Parathyroid adenoma (tissue), 2 donors: ENCODE data around the gene MPIG6B.

Experiments
- H2AFZ ChIP-seq: fragments of 300-600 bp; sonication (generic); one replicate; pipeline ENCODE4 v1.7.0; 2017; ENCODE audit warnings: antibody characterized with exemption, mild to moderate bottlenecking
- H3K27ac ChIP-seq: fragments of 300-600 bp; sonication (generic); one replicate; pipeline ENCODE4 v1.7.0; 2017
- H3K27me3 ChIP-seq: fragments of 300-600 bp; sonication (generic); one replicate; pipeline ENCODE4 v1.7.0; 2017; ENCODE audit warnings: low read length; ENCODE audit not compliant: control insufficient read depth, insufficient read depth
- H3K36me3 ChIP-seq: fragments of 300-600 bp; sonication (generic); one replicate; pipeline ENCODE4 v1.7.0; 2017; ENCODE audit warnings: low read length; ENCODE audit not compliant: control insufficient read depth, insufficient read depth
- H3K4me1 ChIP-seq: fragments of 300-600 bp; sonication (generic); one replicate; pipeline ENCODE4 v1.7.0; 2017; ENCODE audit warnings: control low read depth
- H3K4me2 ChIP-seq: fragments of 300-600 bp; sonication (generic); one replicate; pipeline ENCODE4 v1.7.0; 2017; ENCODE audit warnings: low read length
- H3K4me3 ChIP-seq: fragments of 300-600 bp; sonication (generic); one replicate; pipeline ENCODE4 v1.7.0; 2017; ENCODE audit warnings: low read depth, low read length
- H3K79me2 ChIP-seq: fragments of 300-600 bp; sonication (generic); one replicate; pipeline ENCODE4 v1.7.0; 2017; ENCODE audit warnings: control low read depth
- H3K9ac ChIP-seq: fragments of 300-600 bp; sonication (generic); one replicate; pipeline ENCODE4 v1.7.0; 2017; ENCODE audit warnings: mild to moderate bottlenecking
- H3K9me3 ChIP-seq: fragments of 300-600 bp; sonication (generic); one replicate; pipeline ENCODE4 v1.7.0; 2017; ENCODE audit warnings: low read length; ENCODE audit not compliant: control insufficient read depth
- TF ChIP-seq, protein P1 (sequence below): fragments of 300-600 bp; sonication (generic); IDR thresholded peaks from one replicate; pipeline ENCODE4 v1.7.0; 2017; ENCODE audit warnings: antibody characterized with exemption, mild to moderate bottlenecking
- donor health status: primary hyperparathyroidism.

MPIG6B gene

DNA sequence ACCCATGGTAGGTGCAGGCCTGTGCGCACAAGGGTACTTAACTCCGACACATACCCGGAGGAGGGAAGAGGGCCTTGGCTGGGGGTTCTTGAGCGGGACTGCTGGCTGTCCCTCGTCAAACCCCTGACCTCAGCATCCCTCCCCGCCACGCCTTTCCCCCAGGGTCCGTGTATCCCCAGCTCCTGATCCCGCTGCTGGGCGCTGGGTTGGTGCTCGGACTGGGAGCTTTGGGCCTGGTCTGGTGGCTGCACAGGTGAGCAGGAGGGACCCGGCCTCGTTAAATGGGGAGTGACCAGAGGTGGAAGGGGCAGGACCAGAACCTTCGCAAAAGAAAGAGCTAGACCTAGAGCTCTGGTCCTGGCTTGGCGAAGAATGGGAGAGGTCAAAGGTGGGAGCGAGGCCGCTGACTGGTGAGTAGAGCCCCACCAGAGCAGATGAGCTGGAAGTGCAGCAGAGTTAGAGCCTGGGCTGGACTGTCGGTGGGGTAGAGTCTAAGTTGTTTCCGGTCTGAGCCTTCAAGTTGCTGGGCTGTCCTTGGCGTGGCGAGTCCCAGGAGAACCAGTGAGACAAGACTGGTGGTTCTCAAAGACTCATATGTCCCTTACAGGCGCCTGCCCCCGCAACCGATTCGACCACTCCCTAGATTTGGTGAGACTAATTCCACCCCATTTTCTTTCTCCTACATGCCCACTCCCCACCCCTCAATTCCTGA, 963 bp downstream of the MPIG6B start:
- Histone ChIP-seq H3K27me3 (no peaks in the 10 kb centered on the region), H2AFZ (no peak overlapping the region), H3K27ac (no peak overlapping the region), H3K9me3 (no peaks in the 10 kb centered on the region), H3K36me3 (no peaks in the 10 kb centered on the region), H3K4me3 (no peak overlapping the region), H3K9ac (no peak overlapping the region), H3K79me2 (no peaks in the 10 kb centered on the region), H3K4me1 (no peaks in the 10 kb centered on the region), H3K4me2 (no peak overlapping the region)
- TF ChIP-seq, protein P1, sequence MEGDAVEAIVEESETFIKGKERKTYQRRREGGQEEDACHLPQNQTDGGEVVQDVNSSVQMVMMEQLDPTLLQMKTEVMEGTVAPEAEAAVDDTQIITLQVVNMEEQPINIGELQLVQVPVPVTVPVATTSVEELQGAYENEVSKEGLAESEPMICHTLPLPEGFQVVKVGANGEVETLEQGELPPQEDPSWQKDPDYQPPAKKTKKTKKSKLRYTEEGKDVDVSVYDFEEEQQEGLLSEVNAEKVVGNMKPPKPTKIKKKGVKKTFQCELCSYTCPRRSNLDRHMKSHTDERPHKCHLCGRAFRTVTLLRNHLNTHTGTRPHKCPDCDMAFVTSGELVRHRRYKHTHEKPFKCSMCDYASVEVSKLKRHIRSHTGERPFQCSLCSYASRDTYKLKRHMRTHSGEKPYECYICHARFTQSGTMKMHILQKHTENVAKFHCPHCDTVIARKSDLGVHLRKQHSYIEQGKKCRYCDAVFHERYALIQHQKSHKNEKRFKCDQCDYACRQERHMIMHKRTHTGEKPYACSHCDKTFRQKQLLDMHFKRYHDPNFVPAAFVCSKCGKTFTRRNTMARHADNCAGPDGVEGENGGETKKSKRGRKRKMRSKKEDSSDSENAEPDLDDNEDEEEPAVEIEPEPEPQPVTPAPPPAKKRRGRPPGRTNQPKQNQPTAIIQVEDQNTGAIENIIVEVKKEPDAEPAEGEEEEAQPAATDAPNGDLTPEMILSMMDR = no peak

DNA sequence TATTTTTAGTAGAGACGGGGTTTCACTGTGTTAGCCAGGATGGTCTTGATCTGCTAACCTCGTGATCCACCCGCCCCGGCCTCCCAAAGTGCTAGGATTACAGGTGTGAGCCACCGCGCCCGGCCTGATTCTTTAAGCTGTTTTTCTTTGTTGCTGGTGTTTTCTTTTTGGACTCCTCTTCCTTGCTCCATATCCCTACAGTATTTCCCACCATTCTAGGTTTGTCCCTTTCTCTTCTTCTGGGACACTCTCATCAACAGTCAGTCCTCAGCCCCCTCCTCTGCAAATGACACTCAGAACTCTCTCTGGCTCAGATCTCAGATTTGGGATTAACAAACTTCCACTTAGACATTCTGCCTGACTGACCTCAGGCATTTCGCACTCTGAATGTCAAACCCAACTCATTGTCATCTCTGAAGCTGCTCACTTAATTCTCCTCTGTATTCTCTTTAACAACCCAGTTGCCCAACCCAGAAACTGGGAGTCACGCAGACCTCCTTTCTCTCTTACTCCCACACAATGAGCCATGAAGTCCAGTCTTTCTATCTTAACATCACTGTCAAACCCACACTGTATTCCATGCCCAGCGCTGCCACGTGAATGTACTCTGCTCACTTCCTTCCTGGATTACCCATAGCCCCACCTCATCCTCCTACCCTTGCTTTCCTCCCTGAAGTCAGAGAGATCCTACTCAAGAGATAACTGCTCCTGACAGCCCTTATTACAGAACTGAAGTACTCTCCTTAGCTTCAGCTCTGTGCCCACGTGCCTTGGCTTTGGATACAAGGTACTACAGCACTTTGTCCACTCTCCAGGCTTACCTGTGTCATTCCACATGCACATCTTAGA, 2.6 kb downstream of the MPIG6B start:
- no peak overlapping the region for H2AFZ ChIP-seq
- TF ChIP-seq, protein P1 = no peak
- no peaks in the 10 kb centered on the region for H3K27me3 ChIP-seq
- no peaks in the 10 kb centered on the region for H3K4me1 ChIP-seq
- H3K9ac ChIP-seq = no peak overlapping the region
- no peak overlapping the region for H3K4me2 ChIP-seq
- H3K9me3 ChIP-seq = no peaks in the 10 kb centered on the region
- no peaks in the 10 kb centered on the region for H3K79me2 ChIP-seq
- no peak overlapping the region for H3K27ac ChIP-seq
- no peak overlapping the region for H3K4me3 ChIP-seq
- H3K36me3 ChIP-seq = no peaks in the 10 kb centered on the region

- H3K79me2 ChIP-seq = no peaks in the 10 kb centered on the region
- H3K4me2 ChIP-seq = no peak overlapping the region
- no peaks in the 10 kb centered on the region for H3K27me3 ChIP-seq
- no peaks in the 10 kb centered on the region for H3K9me3 ChIP-seq
- TF ChIP-seq, protein P1 = no peak
- no peak overlapping the region for H3K4me3 ChIP-seq
- H3K36me3 ChIP-seq = no peaks in the 10 kb centered on the region
- H2AFZ ChIP-seq = no peak overlapping the region
- no peak overlapping the region for H3K9ac ChIP-seq
- no peak overlapping the region for H3K27ac ChIP-seq
- H3K4me1 ChIP-seq = no peaks in the 10 kb centered on the region
These were observed 4.0 kb downstream of the MPIG6B start for GRCh38 chr6:31727034-31727716.

GRCh38 chr6:31727717-31728671, 4.8 kb downstream of the MPIG6B start:
- no peaks in the 10 kb centered on the region for H3K27me3 ChIP-seq
- peak overlapping the region; percentile 94 for H3K4me3 ChIP-seq
- no peaks in the 10 kb centered on the region for H3K79me2 ChIP-seq
- H3K4me1 ChIP-seq = no peaks in the 10 kb centered on the region
- no peak overlapping the region for H2AFZ ChIP-seq
- H3K9ac ChIP-seq = no peak overlapping the region
- H3K27ac ChIP-seq = peak overlapping the region; percentile 20
- no peaks in the 10 kb centered on the region for H3K36me3 ChIP-seq
- H3K9me3 ChIP-seq = no peaks in the 10 kb centered on the region
- H3K4me2 ChIP-seq = peak overlapping the region; percentile 98
- TF ChIP-seq, protein P1 = no peak
